Activated gamma-delta T cell treated with anti-CD3 and anti-CD28 coated beads, Interleukin-2, amount 50 U/mL, for 16 hours (primary cell): Measurements from ENCODE around the gene PPP1R18.

Experiments
- DNase-seq: peaks from one replicate; pipeline ENCODE4 v3.0.0-alpha.2; 2020; ENCODE audit warnings: low read depth

Gene PPP1R18

DNA sequence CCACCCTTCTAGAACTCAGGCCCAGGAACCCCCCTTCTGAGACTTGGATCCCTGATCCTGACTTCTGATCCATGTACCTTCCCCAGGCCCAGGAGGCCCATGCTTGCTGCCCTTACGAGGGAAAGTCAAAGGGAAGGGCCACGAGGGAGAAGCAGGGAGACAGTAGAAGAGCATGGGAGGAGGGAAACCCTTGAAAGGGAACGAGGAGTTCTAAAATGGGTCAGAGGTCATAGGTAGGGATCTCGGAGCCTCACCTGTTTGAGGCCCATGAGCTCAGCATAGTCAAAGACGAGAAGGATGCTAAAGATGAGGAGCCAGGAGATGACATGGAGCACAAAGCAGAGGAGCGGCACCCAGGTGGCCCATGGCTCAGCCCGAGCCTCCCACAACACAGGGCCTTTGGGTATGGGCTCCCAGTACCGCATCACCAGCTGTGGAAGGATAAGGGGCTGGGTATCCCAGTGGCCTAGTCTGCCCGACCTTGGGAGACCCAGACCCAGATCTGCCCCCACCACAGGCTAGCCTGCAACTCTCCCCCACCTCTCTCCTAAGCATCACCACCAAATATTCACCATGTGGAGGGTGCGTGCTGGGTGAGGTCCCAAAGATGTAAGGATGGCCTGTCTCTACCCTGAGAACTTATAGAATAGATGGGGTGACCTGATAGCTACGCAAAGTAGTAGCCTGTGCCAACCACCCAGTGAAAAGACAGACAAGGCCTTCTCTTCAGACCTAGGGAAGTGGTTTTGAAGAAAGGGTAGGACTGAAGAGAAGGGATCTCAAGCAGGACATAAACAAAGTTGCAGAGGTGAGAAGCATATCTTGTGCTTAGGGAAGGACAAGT is 2.8 kb upstream of the PPP1R18 start:
- DNase-seq, result no peak

DNA sequence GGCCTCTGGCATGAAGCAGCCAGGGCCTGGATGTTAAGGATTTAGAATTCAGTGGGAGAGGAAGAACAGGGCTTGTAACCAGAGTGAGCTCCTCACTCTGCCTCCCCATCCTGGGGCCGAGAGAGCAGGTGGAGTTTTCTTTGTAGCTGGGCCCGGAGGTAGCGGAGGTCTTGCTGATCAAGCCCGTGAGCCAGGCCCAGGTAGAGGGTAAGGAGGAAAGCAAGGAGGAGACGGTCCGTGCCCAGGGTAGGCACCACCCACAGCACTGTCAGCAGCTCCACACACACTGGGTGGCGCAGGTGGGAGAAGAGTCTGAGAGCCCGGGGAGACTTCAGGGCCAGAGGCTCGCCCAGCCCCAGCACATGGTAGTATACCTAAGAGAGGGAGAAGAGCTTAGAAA is 2.1 kb upstream of the PPP1R18 start:
- no peak for DNase-seq

DNA sequence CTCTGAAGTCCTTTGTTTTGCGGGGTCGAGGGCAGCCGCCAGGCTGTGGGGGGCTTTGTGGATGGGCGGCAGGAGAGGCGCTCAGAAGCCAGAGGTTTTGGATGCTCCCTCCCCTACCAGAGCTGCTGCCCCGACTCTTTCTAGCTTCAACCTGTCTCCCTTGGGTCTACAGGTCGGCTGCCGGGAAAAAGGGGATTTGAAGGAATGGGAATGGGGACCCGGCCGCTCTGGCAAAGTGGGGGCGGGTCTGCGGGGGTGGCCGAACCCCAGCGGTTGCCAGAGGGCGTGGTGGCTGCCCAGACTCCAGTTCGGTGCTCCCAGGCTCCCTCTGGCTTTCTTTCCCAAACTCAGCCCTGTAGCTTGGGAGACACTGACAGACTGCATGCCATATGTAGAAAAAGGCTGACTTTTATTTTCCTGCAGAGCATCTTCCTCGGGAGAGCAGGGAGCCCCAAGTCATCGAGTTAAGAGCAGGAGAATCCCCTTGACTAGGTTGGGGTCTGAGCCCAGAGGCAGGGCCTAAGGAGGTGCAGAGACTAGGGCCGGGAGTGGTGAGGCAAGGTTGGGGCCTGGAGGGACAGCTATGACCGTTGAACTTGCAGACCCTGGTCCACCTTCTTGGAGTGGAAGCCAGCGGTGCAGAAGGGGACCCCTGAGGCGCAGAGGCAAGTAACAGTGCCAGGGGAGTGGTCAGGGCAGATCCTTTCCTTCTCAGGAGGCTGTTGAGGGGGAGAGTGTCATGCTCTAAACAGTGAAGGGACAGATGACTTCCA is 1.4 kb upstream of the PPP1R18 start:
- no peak for DNase-seq

DNA sequence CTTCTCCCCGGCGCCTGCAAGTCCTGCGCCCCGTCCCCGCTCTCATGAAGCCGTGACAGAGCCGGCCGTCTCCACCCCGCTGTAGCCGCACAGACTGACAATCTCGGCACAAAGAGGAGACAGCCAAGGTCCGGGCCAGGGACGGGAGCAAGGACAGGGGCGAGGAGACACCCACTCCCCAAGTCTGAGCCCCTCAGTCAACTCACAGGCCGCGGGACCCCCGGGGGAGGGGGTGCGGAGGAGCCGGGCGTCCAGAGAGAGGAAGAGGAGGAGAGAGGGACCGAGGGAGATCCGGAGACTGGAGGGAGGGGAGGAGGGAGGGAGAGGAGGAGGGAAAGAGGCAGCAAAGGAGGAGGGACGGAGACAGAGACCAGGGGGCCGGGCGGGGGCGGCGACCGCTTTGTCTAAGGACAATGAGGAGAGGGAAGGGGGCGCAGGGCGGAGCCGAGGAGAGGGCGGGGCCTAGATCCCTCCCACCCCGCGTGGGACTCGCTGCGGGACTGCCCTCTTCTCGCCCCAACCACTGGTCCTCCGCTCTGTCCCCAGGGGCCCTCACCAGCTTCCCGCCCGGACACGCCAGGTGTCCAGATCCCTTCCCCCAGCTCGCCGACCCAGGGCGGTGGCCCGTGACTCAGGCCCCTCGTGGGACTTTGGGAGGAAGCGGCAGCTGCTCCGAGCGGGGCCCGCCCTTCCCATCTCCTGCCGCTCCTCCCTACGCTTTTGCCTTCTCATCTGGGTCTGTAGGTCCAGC is 638 bp upstream of the PPP1R18 start:
- peak; percentile 49 for DNase-seq

DNA sequence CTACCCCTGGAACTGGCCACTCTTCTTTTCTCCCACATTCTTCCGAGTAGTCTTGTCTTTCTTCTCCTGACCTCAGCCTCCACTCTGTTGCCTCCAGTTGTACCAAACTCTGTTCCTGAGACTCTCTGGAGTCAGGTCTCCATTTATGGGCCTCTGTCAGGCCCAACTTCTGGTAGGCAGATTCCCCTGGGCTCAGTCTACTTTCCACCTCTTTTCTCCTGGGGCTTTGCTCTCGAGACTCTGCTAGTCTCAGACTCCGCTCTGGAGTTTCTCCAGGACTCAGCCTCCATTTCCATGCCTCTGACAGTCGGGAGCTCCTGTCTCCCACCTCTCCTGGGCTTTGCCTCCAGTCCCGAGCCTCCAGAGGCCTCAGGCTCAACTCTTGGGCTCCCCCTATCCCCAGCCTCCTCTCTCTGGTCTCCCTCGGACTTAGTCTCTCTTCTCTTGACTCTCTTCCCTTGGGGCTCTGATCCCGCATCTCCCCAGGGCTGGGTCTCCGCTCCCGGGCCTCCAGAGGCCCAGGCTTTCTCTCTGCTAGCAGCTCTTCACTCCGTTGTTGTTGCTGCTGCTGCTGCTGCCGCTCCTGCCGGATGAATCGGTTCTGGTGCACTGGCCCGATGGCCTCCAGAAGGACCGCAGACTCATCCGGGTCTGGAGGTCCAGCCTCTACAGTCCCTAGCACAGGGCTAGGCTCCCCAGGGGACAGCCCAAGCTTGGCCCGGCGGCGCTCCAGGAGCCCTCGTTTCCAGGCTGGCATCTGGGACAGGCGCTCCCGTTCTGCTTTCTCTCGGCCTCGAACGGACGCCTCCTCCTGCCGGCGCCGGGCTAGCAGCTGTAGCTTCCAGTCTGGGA is 1.1 kb downstream of the PPP1R18 start:
- no peak for DNase-seq

DNA sequence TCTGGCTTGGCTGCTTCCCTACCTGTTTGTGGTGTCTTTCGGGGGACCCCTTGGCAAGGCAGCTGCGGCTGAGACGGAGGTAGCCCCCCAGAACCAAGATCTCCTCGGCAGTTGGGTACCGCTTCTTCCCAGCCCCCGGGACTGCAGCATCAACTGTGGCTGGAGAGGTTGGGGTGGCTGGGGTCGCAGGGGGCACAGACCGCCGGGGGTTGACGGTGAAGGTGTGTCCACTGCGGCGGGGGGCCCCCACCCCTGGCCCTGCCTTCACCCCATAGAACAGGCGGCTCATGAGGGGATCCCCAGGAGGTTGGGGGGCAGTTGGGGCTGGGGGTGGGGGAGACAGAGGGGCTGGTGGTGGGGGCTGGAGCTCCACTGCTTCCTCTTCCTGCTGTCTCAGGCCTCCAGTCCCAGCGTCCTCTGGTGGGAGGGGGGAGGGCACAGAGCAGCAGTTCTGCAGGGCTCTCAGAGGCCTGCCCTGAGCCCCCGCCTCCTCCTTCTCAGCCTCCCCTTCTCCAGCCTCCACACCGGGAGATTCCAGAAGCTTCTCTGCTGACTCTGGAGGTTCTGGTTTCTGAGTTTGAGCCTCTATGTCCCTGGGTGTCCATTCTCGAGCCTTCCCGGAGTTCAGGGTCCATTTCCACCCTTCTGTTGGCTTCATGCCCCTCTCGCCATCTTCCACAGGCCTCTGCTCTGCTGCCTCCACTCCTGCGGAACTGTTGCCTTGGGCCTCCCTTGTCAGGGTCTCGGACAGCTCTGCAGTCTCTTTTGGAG is 1.9 kb downstream of the PPP1R18 start:
- DNase-seq, result no peak

DNA sequence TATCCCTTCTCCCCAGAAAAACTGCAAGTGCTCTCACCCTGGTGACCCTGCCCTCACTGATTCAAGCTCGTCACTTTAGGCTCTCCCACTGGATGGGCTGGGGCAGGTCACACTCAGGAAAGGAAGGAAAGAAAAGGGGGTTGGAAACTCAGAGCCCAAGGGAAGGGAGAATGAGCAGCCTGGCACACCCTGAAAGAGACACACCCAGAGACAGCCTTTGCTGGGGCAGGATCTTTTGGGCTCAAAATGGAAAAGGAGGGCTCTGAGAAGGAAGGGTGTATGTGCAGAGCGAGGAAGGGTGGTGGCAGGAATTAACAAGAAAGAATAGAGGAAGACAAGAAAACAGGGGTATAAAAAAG is 2.5 kb downstream of the PPP1R18 start:
- DNase-seq, result no peak

DNA sequence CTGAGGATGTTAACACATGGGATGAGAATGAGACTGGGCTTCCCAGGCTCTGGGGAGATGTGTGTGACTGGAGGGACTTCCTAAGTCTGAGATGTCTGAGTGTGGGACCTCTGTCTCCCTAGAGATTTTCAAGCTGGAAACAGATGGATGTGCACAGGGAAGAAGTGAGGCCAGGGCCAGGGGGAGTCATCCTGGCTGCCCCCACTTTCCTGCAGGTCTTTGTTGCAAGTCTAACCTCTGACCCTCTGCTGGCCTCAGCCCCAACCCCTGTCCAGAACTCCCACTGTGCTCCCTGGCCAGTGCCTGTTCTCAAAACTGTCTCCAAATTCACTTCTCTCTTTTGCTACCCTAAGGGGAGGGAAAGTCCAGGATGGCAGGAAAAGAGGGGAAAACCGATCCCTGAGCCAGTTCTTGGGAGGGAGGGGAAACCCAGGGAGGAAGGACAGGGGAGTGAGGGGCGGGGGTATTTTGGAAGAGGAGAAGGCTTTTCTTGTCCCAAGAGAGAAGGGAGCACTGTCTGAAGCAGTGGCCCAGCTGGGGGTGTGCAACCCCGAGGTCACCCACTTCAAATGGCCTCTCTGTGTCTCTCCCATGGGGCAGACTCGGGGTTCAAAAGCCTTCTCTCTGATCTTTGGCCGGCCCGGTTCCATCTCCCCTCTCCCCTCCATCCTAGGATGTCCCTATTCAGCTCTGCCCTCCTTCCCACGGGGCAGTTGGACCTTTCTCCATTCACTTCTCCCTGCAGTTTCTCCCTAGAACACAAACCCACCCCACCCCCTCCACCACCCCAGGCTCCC is 3.1 kb downstream of the PPP1R18 start:
- DNase-seq, result no peak

DNA sequence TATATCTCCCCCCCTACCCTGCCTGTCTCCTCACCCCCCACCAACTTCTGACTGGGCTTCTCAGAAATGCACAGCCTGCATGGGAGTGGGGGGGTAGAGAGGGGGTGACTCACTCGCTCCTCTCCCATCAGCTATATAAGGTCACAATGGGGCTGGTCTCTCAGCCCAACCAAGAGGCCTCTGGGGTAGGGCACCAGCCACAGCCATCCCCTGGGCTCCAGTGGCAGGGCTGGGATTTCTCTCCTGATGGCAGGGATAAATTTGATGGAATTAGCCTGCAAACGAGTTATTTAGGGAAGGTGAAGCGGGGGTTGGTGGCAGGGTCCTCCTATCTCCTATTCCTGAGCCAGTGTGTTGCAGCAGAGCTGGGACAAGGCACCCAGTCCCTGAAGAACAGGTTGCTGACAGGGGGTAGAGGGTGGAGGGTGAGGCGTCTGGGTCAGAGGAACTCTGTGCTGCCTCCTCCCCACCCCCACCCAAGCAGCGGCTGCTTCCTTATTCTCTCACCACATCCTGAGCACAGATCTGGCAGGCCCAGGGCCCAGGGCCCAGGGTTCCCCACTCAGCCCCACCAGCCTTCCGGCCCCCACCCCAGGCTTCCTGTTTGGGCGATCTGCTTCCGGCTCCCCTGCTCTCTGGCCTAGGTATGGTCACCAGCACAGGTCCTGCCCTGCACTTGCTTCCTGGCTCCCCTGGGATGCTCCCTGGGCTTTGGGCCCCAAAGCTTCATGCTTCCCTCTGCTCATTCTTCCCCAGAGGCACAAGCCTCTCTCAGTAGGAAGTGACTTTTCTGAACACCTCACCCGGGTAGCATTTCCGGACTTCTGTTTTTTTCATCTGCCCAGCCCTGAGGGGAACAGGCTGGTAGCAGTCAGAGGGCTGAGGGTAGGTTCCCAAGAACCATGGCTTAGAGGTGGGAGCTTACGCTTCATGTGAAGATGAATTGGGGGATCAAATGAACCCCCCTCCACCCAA is 4.0 kb downstream of the PPP1R18 start:
- DNase-seq, result peak; percentile 82

DNA sequence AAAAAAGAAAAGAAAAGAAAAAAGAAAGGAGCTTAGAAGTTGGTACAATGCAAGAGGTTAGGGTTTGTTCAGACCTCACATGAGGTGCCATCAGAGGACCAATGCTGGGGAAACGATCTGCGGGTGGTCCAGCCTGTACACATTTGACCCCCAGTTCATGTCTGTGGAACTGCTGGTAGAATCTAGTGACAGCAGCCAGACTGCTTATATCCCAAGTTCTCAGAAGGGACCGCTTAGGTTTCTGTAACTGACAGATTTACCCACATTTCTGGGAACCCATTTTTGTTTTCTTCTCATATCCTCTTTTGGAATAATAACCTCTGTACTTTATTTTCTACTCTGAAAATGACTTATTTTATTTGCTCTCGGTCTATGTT is 4.7 kb downstream of the PPP1R18 start:
- DNase-seq, result no peak

DNA sequence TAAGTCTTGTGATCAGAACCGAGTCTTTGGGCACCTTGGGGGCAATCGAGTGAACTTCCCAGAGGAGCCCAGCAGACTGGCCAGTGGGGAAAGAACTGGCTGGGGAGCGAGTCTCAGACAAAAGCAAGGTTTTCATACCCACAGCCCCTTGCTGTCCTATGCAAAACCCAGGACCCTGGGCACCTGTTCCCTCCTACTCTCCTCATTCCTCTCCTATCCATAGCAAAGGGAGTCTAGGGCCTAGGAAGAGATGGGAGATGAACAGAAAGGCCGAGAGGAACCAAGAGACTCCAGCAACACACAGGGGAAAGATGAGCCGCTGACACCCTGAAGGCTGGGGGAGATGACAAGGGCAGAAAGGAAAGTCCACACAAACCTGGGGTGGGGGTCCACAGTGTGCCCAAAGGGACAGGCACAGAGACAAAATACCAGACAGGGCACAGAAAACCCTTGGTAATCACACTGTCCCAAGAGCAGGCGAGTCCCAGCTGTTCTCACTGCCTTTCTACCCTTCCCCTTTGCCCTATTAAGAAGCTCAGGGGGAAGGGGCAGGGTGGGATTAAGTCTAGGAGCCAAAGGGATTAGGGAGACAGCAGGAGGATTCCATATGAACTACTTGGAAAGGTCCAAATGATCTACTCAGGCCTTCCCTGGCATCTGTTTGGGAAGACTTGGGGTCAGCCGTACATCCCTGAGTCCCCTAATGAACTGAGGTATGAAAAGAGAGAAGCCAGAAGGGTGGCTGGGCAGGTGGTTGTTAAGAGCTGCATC is 6.5 kb downstream of the PPP1R18 start:
- DNase-seq, result no peak

DNA sequence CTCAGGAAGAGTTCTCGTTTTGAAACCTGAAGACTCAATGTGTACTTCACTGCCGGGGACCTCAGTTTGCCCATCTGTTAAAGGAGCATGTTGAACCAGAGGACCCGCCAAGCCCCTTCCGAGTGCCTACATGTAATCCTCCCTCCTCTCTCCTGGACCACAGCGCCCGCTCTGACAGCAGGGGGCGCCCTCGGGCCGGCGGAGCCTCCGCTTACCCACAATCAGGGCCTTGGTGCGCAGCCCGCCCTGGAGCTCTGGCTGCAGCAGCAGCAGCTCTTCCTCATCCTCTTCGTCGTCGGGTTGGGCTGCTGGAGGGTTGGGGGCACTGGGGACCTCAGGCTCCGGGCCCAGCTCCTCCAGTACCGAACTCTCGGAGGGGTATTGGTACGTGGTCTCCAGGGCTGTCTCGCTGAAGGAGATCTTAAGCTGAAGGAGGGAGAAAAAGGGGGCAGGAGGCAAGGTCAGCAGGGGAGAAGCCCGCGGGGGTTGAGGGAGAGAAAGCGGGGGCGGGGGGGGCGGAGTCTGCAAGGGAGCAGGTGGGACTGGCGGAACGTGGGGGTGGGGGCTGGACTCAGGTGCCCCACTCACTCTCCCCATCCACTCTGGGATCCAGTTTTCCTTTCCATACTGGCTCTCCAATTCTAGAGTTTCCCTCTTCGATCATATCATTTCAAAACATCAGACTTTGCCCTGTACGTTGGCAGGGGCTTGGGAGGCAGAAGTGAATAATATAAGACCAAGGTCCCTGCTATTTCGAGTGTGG is 7.3 kb downstream of the PPP1R18 start:
- DNase-seq, result peak; percentile 90

DNA sequence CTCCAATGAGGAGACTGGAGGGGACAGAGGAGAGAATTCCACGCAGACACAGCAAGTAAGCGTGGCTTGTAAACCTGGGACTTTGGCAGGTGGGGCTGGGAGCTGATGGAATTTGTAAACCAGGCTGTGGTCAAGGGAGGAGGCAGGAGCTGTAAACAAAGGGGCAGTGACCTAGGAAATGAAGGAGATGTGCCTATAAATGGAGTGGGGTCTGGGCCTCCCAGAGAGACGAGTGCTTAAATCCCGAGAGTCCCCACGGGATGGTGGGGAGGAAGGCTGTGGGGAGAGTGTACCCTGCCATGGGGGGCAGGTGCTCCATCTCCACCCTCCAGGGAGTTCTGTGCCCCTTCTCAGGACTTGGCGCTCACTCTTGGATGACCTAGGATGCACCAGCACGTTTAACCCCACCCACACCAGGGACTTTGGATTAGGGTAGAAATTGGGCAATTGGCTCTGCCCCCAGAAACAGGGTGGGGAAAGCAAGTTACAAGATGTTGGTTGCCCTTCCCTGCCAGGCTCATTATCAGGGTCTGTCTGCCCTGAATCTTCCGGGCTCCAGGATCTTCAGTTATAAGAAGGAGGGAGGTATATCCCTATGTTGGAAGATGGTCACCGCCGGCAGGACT is 9.7 kb downstream of the PPP1R18 start:
- DNase-seq, result no peak

DNA sequence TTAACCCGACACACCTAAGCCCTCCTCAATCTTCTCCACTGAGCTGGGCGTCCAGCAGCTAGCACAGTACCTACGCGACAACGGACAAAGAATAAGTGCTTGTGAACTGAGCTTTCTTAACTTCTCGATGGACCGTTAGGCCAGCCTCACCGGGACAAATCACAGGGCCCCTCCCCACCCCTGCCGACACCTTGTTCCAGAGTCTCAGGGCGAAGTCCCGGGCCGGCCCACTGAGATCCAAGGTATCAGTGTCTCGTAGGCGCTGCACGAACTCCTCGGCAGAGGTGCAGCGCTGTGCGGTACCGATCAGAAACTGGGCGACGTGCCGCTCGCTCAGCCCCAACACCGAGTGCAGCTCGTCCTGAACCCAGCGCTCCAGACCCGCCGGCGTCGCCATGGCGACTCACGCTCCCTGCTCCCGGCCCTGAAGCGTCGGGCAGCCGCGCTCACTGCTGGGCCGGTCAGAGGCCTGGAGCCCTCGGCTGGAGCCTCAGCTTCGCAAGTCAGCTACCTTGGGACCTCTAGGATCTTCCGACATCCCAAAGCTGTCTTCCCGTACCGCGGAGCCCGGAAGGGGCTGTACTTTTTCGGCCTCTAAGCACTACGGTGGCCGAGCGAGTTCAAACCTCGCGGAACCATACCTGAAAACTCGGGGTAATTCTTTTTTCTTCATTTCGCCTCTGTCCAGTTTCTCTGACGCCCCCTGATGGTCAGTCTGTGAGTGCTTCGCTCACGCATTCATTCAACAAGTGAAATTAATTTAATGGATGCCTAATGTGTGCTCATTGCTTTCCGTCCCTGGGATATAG is 13.8 kb downstream of the PPP1R18 start, which contains the start of gene DHX16:
DHX16 (minus strand) TSS at position 562 of the 809 bp plus-strand sequence; CDS start at position 397, 165 bp downstream.
- peak; percentile 88 for DNase-seq

DNA sequence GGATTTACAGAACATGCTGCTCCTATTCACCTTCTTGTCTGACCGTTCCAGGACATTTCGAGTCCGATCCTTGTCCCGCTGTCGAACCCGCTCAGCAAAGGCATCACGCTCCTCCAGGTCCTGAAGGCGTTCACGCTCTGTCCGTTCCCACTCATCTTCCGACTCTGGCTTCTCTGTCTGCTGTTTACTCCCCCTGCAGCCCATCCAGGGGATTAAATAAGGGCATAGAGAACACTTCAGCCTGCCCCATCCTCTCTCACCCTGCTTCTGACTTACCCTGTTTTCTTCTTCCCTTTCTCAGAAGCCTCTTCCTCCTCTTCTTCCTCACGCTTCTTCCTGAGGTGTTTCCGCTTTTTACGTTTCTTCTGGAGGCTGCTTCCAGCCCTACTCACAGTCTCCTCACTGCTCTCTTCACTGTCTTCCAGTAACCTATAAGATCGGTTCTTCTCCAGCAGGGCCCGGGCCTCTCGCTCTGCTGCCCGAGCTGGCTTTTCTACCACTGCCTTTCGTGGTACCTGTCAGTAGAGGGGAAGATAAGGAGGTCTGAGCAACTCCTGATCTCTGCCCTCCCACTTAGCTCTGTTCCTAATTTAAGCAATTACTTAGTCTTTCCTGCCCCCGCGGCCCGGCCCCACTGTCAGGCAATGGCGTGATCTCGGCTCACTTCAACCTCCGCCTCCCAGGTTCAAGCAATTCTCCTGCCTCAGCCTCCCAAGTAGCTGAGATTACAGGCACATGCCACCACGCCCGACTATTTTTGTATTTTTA is 15.5 kb downstream of the PPP1R18 start:
- no peak for DNase-seq
